Mesenchymal stem cell (in vitro differentiated cells and primary cell): ENCODE results near the gene CLIC5.

Source experiments
- DNase-seq: peaks from one replicate; pipeline ENCODE4 v3.0.0-alpha.2; 2013
- H2AFZ ChIP-seq: one replicate; pipeline ENCODE4 v1.6.1; 2013; ENCODE audit warnings: low read depth, mild to moderate bottlenecking, control low read depth, inconsistent platforms, low read length, moderate library complexity
- H2AK5ac ChIP-seq: 2 replicates; pipeline ENCODE4 v1.6.1; 2013; ENCODE audit warnings: low read length, moderate library complexity, mild to moderate bottlenecking, inconsistent platforms; ENCODE audit not compliant: severe bottlenecking
- H2BK120ac ChIP-seq: one replicate; pipeline ENCODE4 v1.6.1; 2013; ENCODE audit warnings: low read depth, mild to moderate bottlenecking, inconsistent platforms, low read length, moderate library complexity
- H2BK12ac ChIP-seq, 2 experiments: one replicate each; pipeline ENCODE4 v1.6.1; 2013; ENCODE audit warnings: inconsistent platforms in 2 of 2, low read length in 2 of 2, mild to moderate bottlenecking in 2 of 2, moderate library complexity in 2 of 2, control low read depth in 1 of 2
- H2BK15ac ChIP-seq: one replicate; pipeline ENCODE4 v1.6.1; 2013; ENCODE audit warnings: mild to moderate bottlenecking, low read depth, inconsistent platforms; ENCODE audit not compliant: poor library complexity, severe bottlenecking
- H2BK5ac ChIP-seq: 2 replicates; pipeline ENCODE4 v1.6.1; 2013; ENCODE audit warnings: low read depth, mild to moderate bottlenecking, low read length, control low read depth, inconsistent platforms; ENCODE audit not compliant: poor library complexity, severe bottlenecking
- H3K14ac ChIP-seq, 2 experiments: one replicate each; pipeline ENCODE4 v1.6.1; 2013; ENCODE audit warnings: inconsistent platforms in 2 of 2, low read length in 2 of 2, control low read depth in 1 of 2, mild to moderate bottlenecking in 1 of 2, moderate library complexity in 1 of 2
- H3K18ac ChIP-seq, 2 experiments: one replicate each; pipeline ENCODE4 v1.6.1; 2013; ENCODE audit warnings: inconsistent platforms in 2 of 2, low read length in 2 of 2, control low read depth in 1 of 2, low read depth in 1 of 2, mild to moderate bottlenecking in 1 of 2
- H3K23ac ChIP-seq, 2 experiments: one replicate each; pipeline ENCODE4 v1.6.1; 2013; ENCODE audit warnings: inconsistent platforms in 2 of 2, low read length in 2 of 2, mild to moderate bottlenecking in 2 of 2, moderate library complexity in 2 of 2, control low read depth in 1 of 2
- H3K27ac ChIP-seq: 2 replicates; pipeline ENCODE4 v1.5.1; 2013; ENCODE audit warnings: mild to moderate bottlenecking, moderate library complexity, low read length, control low read depth, inconsistent platforms; ENCODE audit not compliant: poor library complexity, severe bottlenecking
- H3K27me3 ChIP-seq, 2 experiments: 2 replicates each; pipeline versions ENCODE4 v1.6.1 to v1.7.0; 2013; ENCODE audit warnings: low read length in 2 of 2, mild to moderate bottlenecking in 2 of 2, moderate library complexity in 2 of 2, control low read depth in 1 of 2, inconsistent platforms in 1 of 2; ENCODE audit not compliant: control insufficient read depth in 1 of 2, insufficient read depth in 1 of 2
- H3K36me3 ChIP-seq, 2 experiments: 2 replicates each; pipeline versions ENCODE4 v1.6.1 to v1.7.0; 2013; ENCODE audit warnings: low read length in 2 of 2, control low read depth in 1 of 2, inconsistent platforms in 1 of 2, low read depth in 1 of 2, mild to moderate bottlenecking in 1 of 2; ENCODE audit not compliant: insufficient read depth in 2 of 2, control insufficient read depth in 1 of 2
- H3K4ac ChIP-seq, 2 experiments: one replicate each; pipeline ENCODE4 v1.6.1; 2013; ENCODE audit warnings: inconsistent platforms in 2 of 2, low read length in 2 of 2, mild to moderate bottlenecking in 2 of 2, moderate library complexity in 2 of 2, control low read depth in 1 of 2, low read depth in 1 of 2
- H3K4me1 ChIP-seq: 2 replicates; pipeline ENCODE4 v1.6.1; 2013; ENCODE audit warnings: low read depth, low read length, control low read depth; ENCODE audit not compliant: control insufficient read depth, insufficient read depth
- H3K4me2 ChIP-seq: 2 replicates; pipeline ENCODE4 v1.6.1; 2013; ENCODE audit warnings: low read length, mild to moderate bottlenecking, inconsistent platforms; ENCODE audit not compliant: poor library complexity, severe bottlenecking
- H3K4me3 ChIP-seq, 2 experiments: 2 replicates each; pipeline versions ENCODE4 v1.5.1 to v1.7.0; 2013; ENCODE audit warnings: low read length in 2 of 2, mild to moderate bottlenecking in 2 of 2, control low read depth in 1 of 2, low read depth in 1 of 2; ENCODE audit not compliant: insufficient read depth in 1 of 2
- H3K79me1 ChIP-seq: replicated peaks from 2 replicates; pipeline ENCODE4 v1.6.1; 2013; ENCODE audit warnings: mild to moderate bottlenecking, control low read depth, low read length, inconsistent platforms; ENCODE audit not compliant: poor library complexity, severe bottlenecking
- H3K9ac ChIP-seq: 2 replicates; pipeline ENCODE4 v1.7.0; 2013; ENCODE audit warnings: mild to moderate bottlenecking, low read length, moderate library complexity
- H3K9me3 ChIP-seq: 2 replicates; pipeline ENCODE4 v1.7.0; 2013; ENCODE audit warnings: mild to moderate bottlenecking, low read length; ENCODE audit not compliant: control insufficient read depth
- H4K8ac ChIP-seq: one replicate; pipeline ENCODE4 v1.6.1; 2013; ENCODE audit warnings: inconsistent platforms, mild to moderate bottlenecking, low read length, moderate library complexity
- H4K91ac ChIP-seq: one replicate; pipeline ENCODE4 v1.6.1; 2013; ENCODE audit warnings: mild to moderate bottlenecking, low read length, inconsistent platforms
- WGBS: methylation state at CpG from one replicate; pipeline ENCODE4 v1.1.7; 2013; ENCODE audit warnings: mixed read lengths; 5-methylcytosine and 5-hydroxymethylcytosine counted together

Gene CLIC5

GRCh38 chr6:45902984-45903383 lies 112.7 kb downstream of the CLIC5 start:
- Histone ChIP-seq H3K4me3 (no peak overlapping the region), H3K4me2 (no peak overlapping the region), H3K4me1 (no peaks in the 10 kb centered on the region), H3K23ac (no peak overlapping the region), H2BK5ac (no peak overlapping the region), H2AFZ (no peak overlapping the region), H3K18ac (no peak overlapping the region), H3K27ac (no peak overlapping the region), H3K27me3 (no peaks in the 10 kb centered on the region), H2AK5ac (no peak overlapping the region), H2BK120ac (no peak overlapping the region), H4K91ac (no peak overlapping the region), H3K14ac (no peak overlapping the region), H4K8ac (no peak overlapping the region), H2BK15ac (no peak overlapping the region), H2BK12ac (no peak overlapping the region), H3K9ac (no peak overlapping the region), H3K79me1 (no peaks in the 10 kb centered on the region), H3K9me3 (no peaks in the 10 kb centered on the region), H3K4ac (no peak overlapping the region), H3K36me3 (no peaks in the 10 kb centered on the region)
- DNase-seq, result no peak
- 93% methylated on average over 14 of the region's 15 CpGs for WGBS

GRCh38 chr6:45901767-45902650 lies 113.7 kb downstream of the CLIC5 start:
- whole genome bisulfite sequencing, result 93% methylated on average over 6 of the region's 7 CpGs
- H2BK12ac ChIP-seq, result no peak overlapping the region
- peaks cover under 1% of the 10 kb centered on the region for H3K4me1 ChIP-seq
- DNase-seq, result no peak
- no peaks in the 10 kb centered on the region for H3K79me1 ChIP-seq
- H3K27ac ChIP-seq, result no peak overlapping the region
- no peak overlapping the region for H4K91ac ChIP-seq
- no peak overlapping the region for H2BK5ac ChIP-seq
- H3K27me3 ChIP-seq, result no peaks in the 10 kb centered on the region
- no peaks in the 10 kb centered on the region for H3K36me3 ChIP-seq
- no peak overlapping the region for H3K4me3 ChIP-seq
- H4K8ac ChIP-seq, result no peak overlapping the region
- no peak overlapping the region for H3K14ac ChIP-seq
- H3K9ac ChIP-seq, result no peak overlapping the region
- no peak overlapping the region for H2AFZ ChIP-seq
- no peak overlapping the region for H3K23ac ChIP-seq
- H2BK120ac ChIP-seq, result no peak overlapping the region
- H3K4me2 ChIP-seq, result no peak overlapping the region
- no peak overlapping the region for H3K4ac ChIP-seq
- H2BK15ac ChIP-seq, result no peak overlapping the region
- H2AK5ac ChIP-seq, result no peak overlapping the region
- no peaks in the 10 kb centered on the region for H3K9me3 ChIP-seq
- H3K18ac ChIP-seq, result no peak overlapping the region

- Histone ChIP-seq H2BK15ac (no peak overlapping the region), H3K4me1 (peaks cover 2% of the 10 kb centered on the region), H2BK120ac (no peak overlapping the region), H2BK5ac (no peak overlapping the region), H3K14ac (no peak overlapping the region), H3K18ac (no peak overlapping the region), H3K4me2 (no peak overlapping the region), H3K79me1 (no peaks in the 10 kb centered on the region), H2AFZ (no peak overlapping the region), H2BK12ac (no peak overlapping the region), H3K27me3 (no peaks in the 10 kb centered on the region), H3K4me3 (peak overlapping the region in 1 of 2 experiments; percentile 26), H3K36me3 (no peaks in the 10 kb centered on the region), H2AK5ac (no peak overlapping the region), H3K9me3 (no peaks in the 10 kb centered on the region), H3K27ac (no peak overlapping the region), H4K91ac (no peak overlapping the region), H3K23ac (no peak overlapping the region), H4K8ac (no peak overlapping the region), H3K4ac (no peak overlapping the region), H3K9ac (peak overlapping the region; percentile 71)
- 52% methylated on average over 9 of the region's 9 CpGs for WGBS
- peak; percentile 57 for DNase-seq
Observed at GRCh38 chr6:45900808-45901752, 114.6 kb downstream of the CLIC5 start.

GRCh38 chr6:45899683-45899946 lies 116.0 kb downstream of the CLIC5 start:
- H2BK5ac ChIP-seq, result no peak overlapping the region
- no peak for DNase-seq
- H2BK120ac ChIP-seq, result no peak overlapping the region
- no peak overlapping the region for H3K23ac ChIP-seq
- H3K9ac ChIP-seq, result no peak overlapping the region
- H3K4me1 ChIP-seq, result peaks cover 2% of the 10 kb centered on the region
- no peak overlapping the region for H3K14ac ChIP-seq
- no peak overlapping the region for H4K91ac ChIP-seq
- H2AFZ ChIP-seq, result no peak overlapping the region
- H3K27ac ChIP-seq, result no peak overlapping the region
- H3K9me3 ChIP-seq, result no peaks in the 10 kb centered on the region
- no peak overlapping the region for H2AK5ac ChIP-seq
- no peak overlapping the region for H2BK15ac ChIP-seq
- no peak overlapping the region for H3K18ac ChIP-seq
- no peak overlapping the region for H4K8ac ChIP-seq
- H2BK12ac ChIP-seq, result no peak overlapping the region
- no peak overlapping the region for H3K4me2 ChIP-seq
- no peak overlapping the region for H3K4me3 ChIP-seq
- WGBS, result 63% methylated on average over 4 of the region's 4 CpGs
- H3K79me1 ChIP-seq, result no peaks in the 10 kb centered on the region
- no peaks in the 10 kb centered on the region for H3K36me3 ChIP-seq
- H3K4ac ChIP-seq, result no peak overlapping the region
- no peaks in the 10 kb centered on the region for H3K27me3 ChIP-seq
